K562 (cell line): ENCODE measurements around the gene DPP4.

Source experiments
- BCLAF1 ChIP-seq, 2 experiments: fragments of 450-650 bp in 1 of 2; IDR thresholded peaks; 2 replicates each; pipeline ENCODE4 v1.6.1; 2011 to 2017; ENCODE audit warnings: low read depth in 2 of 2, antibody characterized with exemption in 1 of 2, borderline replicate concordance in 1 of 2, low read length in 1 of 2, mild to moderate bottlenecking in 1 of 2, mixed read lengths in 1 of 2; ENCODE audit not compliant: control insufficient read depth in 1 of 2
- CREB3 ChIP-seq: fragments of 450-650 bp; conservative IDR thresholded peaks from 2 replicates; pipeline ENCODE4 v1.6.1; 2016; ENCODE audit warnings: missing genetic modification characterization, low read depth, mild to moderate bottlenecking, missing compliant biosample characterization, moderate library complexity
- CTCF ChIP-seq, 3 experiments: IDR thresholded peaks in 2 of 3; conservative IDR thresholded peaks in 1 of 3; 2 replicates each; pipeline ENCODE4 v1.5.1; 2011 to 2012; ENCODE audit warnings: low read length in 3 of 3, mild to moderate bottlenecking in 3 of 3, control low read depth in 2 of 3, improper control_type of control experiment in 1 of 3, inconsistent platforms in 1 of 3, low read depth in 1 of 3, mixed read lengths in 1 of 3, moderate library complexity in 1 of 3; ENCODE audit not compliant: insufficient read depth in 2 of 3
- FOXK1 ChIP-seq: sonication (generic); formaldehyde crosslinking; IDR thresholded peaks from 2 replicates; pipeline ENCODE4 v1.8.0; 2022; ENCODE audit warnings: missing genetic modification reagents, mild to moderate bottlenecking, borderline replicate concordance
- ZBTB17 ChIP-seq: fragments of 450-650 bp; formaldehyde crosslinking; IDR thresholded peaks from 2 replicates; pipeline ENCODE4 v1.4.0; 2020; ENCODE audit warnings: mild to moderate bottlenecking
- ZNF232 ChIP-seq: sonication (generic); formaldehyde crosslinking; IDR thresholded peaks from 2 replicates; pipeline ENCODE4 v1.8.0; 2022; ENCODE audit warnings: mild to moderate bottlenecking, missing genetic modification reagents

- no peak for TF ChIP-seq CTCF (IDR thresholded peaks at IDR 0.05 in 2 of 3, conservative IDR thresholded peaks at IDR 0.05 in 1 of 3; ENCODE audit: insufficient read depth in 2 of 3, low read depth in 1 of 3, low read length in 3 of 3)
- no peak for TF ChIP-seq ZNF232 (CRISPR knock-in tag)
- no peak for TF ChIP-seq BCLAF1 (IDR thresholded peaks at IDR 0.05; ENCODE audit: borderline replicate concordance in 1 of 2, control insufficient read depth in 1 of 2, low read depth in 2 of 2, low read length in 1 of 2)
- TF ChIP-seq FOXK1 (CRISPR knock-in tag) = no peak
- TF ChIP-seq ZBTB17 (CRISPR knock-in tag) = no peak
- TF ChIP-seq CREB3 (tag) = no peak
These were observed 549 bp upstream of the DPP4 start for GRCh38 chr2:162074632-162074895.
